GM18508 (cell line): ENCODE measurements around the gene THOC7.

ENCODE experiments used
- ATAC-seq: cut with Tn5 transposase; IDR thresholded peaks from one replicate; pipeline ENCODE4 v1.9.1; 2021; ENCODE audit warnings: moderate number of reproducible peaks; ENCODE audit not compliant: insufficient read depth, unreplicated experiment

THOC7 gene

DNA sequence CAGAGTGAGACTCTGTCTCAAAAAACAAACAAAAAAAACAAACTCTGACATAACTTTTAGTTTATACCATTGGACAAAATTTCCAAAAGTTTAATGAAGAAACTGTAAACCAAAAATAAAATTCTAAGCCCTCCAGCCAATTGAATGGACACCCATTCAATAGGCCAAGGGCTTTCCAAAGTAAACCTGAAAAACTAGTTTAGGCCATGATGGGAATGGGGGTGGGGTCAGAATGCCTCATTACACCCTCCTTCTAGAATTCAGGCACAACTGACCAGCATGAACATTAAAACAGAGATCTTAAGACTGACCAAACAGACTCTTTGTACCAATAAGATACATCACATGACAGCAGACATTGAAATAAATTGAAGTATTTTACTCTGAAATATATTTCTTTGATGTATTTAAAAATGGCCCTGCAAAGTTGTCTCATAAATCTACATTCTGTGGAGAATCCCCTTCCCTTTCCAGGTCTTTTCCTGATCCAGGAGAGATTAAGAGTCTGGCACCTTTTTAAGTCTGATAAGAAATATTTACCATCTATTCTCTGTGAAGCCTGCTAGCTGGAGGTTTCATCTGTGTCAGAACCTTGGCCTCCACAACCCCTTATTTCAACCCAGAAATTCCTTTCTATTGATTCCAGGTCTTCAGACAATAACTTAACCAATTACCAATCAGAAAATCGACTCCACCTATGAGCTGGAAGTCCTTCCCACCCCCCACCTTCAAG, 15.7 kb downstream of the THOC7 start:
- ATAC-seq, result no peak

DNA sequence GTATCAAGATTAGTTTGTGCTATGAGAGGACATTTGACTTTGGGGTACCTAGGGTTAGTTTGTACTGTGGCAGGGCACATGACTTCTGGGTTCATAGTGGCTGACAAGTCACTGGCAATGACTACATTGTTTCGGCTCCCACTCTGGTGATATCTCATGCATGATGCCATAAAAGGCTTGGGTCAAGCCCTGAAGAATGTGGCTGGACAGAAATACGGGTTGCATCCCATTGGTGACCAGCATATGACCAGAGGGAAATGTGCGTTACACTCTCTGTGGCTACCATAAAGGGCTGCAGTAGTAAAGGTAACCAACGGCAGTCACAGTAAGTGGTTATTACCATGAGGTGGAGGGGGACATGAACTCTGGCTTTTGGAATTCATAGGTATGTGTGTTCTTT, 18.4 kb downstream of the THOC7 start:
- no peak for ATAC-seq

- ATAC-seq, result no peak
These were observed 21.5 kb downstream of the THOC7 start for GRCh38 chr3:63842127-63842526.

- ATAC-seq, result no peak
These were observed 21.9 kb downstream of the THOC7 start for GRCh38 chr3:63841704-63842103.

- no peak for ATAC-seq
These were observed 31.2 kb downstream of the THOC7 start for GRCh38 chr3:63832395-63832794.

DNA sequence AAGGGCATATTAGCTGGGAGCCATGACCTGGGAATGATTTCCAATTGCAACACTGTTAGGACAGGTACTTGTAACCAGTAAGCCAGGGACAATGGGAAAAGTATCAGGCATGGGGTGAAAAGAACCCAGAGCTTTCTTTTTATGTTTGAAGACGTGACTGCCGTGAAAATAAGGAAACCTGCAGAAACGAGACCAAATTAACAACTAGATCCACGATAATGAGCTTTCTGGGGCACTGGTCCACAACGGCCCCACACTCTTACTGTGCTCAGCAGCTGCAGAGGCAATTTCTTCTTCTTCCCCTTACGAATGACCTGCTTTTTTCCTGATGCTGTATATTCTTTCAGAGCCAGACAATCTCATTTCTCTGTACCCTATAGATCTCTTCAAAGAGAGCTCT, 33.1 kb downstream of the THOC7 start:
- no peak for ATAC-seq

- no peak for ATAC-seq
These were observed 39.3 kb downstream of the THOC7 start for GRCh38 chr3:63824309-63824708.

DNA sequence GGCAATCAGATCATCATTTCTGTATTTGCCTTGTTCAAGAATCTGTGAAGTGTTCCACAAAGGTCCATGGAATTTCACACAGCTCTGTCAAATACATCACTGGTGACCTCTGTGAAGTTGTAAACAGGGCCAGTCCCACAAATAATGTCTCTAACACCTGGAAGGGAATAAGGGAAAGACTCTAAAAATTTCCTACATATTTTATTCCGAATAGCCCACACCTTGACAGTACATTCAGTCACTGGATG, 44.5 kb downstream of the THOC7 start, which contains the start of gene C3orf49:
C3orf49 (plus strand) TSS at position 149 of the 248 bp plus-strand sequence. CDS start 173 bp downstream, outside the sequence.
- no peak for ATAC-seq

DNA sequence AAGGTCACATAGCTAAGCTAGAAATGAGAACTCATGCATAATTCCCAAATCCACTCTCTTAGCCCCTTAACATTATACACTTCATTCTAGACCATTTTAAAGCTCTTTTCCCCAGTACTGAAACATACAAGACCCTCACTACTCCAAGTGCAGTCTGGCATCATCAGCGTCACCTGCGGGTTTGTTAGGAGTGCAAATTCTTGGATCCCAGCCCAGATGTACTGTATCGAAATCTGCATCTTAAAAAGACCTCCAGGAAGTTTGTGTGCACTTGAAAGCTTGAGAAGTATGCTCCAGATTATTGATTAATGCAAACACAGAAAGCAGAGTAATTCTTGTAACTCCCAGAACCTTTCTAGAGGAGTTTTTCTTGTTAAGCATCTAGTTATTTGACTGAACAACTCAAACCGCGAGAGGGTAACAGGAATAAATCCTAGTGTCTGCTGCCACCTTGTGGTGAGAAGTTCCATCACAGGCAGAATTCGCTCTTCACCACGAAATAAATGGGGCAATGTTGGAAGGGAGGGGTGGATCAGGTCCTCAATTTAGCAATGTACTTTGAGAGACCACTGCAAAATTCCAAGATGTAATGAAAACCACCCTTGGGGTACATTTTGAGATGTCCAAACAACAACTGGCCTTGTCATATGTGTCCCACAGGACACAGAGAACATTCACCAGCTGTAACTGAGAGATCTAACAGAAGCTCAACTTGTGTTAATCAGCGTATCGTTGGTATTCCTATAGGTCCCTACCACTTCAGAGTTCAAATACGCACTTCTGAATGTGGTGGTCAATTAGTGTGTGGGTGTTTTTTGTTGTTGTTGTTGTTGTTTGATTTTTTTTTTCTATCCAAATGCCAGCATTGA, 45.1 kb downstream of the THOC7 start:
- ATAC-seq, result no peak

DNA sequence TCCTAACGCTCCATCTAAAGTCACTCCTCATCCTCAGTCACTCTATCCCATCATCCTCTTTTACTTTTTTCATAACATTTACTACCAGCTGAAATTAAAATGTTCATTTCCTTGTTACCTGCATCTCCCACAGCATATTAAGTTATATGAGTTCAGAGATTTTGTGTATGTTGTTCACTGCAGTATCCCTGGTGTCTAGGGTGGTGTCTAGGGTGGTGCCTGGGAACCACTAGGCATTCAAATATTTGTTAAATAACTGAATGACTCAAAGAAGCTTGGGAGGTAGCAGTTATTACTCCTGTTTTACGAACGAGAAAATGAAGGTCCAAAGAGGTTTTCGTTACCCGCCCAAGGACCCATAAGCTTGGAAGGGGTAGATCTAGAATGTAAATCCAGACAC, 46.4 kb downstream of the THOC7 start:
- ATAC-seq, result no peak

DNA sequence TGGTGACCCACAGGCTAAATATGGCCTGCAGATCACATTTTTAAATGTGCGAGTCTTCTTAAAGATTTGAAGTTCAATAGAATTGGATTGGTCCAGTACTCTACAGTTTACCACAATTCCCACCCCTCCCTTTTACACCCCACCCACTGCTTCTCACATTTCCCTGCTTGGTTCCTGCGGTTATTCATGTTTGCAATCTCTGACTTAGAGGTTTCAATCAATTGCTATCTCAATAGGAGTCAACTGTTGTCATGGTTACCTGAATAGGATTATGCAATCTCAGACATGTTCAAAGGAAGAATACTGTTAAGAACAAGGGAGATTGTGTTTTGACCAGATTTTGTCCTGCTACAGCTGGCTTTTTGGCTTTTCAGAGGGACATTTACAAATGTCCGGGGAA, 49.4 kb downstream of the THOC7 start:
- ATAC-seq, result no peak

GRCh38 chr3:63809607-63810006, 54.0 kb downstream of the THOC7 start:
- ATAC-seq, result no peak

GRCh38 chr3:63808633-63809032, 55.0 kb downstream of the THOC7 start:
- ATAC-seq, result no peak

DNA sequence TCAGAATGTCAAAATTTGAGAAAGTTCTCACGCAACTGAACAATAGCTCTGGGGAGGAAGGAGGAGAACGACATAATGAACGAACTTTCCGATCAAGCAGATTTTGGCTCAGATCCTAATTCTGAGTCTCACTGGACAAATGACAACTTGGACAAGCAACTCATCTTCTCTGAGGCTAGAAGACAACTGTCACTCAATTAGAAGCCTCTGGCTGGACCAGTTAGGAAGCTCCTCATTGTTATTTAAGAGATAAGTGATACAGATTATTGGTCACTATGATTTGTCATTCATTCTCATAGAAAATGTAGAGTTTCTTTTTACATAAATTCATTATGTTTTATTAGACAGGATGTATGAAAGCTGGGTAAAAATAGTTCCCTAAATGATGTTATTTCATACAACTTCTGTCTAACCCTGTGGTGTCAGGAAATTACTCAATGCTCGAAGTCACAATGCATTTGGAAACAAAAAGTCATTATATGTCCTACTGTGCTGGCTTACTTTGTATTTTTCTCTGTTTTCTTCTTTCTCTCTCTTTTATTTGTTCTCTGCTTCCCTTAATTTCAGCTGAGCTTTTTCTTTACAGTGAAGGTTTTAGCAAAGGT, 55.5 kb downstream of the THOC7 start:
- no peak for ATAC-seq

DNA sequence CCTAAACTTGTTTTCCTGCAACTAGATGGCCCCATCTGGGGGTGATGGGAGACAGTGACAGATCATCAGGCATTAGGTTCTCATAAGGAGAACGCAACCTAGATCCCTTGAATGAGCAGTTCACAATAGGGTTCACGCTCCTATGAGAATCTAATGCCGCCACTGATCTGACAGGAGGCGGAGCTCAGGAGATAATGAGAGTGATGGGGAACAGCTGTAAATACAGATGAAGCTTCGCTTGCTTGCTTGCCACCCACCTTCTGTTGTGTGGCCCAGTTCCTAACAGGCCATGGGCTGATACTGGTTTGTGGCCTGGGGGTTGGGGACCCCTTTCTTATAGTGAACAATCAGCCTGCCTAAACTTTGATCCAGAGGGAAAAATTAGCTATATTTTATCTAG, 59.7 kb downstream of the THOC7 start:
- ATAC-seq, result no peak

DNA sequence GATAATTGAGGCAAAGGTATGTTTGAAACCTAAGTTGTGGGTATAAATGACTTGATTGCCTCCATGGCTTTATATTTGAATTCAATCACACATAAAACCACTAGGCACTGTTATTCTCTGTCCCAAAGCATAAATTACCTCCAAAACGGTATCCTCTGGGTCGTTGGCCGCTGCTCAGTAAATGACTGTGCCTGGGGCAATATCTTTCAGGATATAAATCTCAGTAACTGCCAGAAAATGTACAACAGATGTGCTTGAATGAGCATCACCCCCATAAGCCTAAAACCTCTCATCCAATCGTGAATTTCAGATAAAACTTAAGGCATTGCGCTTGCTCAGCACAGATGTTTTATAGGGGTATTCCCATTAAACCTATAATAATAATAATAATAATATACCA, 63.5 kb downstream of the THOC7 start:
- ATAC-seq, result no peak

DNA sequence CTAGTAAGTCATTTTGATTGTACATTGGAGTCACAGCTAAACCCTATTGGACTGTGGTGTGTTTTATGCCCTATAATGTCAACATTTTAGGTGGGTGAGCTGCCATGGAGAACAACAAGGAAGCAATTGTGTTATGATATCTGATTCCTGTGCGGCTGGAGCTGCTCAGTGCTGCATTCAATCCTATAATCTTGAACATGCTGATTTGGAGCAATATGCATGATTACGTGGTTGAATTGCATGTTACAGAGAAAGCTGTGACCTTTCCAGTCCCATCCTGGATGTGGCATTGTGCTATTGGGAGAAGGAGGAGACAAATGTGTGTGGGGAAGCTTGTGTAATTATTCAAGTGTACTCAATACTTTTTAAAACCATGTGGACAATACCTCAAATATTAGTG, 64.7 kb downstream of the THOC7 start:
- no peak for ATAC-seq

GRCh38 chr3:63798544-63798943, 65.1 kb downstream of the THOC7 start:
- ATAC-seq, result no peak

GRCh38 chr3:63795438-63795837, 68.2 kb downstream of the THOC7 start:
- no peak for ATAC-seq

DNA sequence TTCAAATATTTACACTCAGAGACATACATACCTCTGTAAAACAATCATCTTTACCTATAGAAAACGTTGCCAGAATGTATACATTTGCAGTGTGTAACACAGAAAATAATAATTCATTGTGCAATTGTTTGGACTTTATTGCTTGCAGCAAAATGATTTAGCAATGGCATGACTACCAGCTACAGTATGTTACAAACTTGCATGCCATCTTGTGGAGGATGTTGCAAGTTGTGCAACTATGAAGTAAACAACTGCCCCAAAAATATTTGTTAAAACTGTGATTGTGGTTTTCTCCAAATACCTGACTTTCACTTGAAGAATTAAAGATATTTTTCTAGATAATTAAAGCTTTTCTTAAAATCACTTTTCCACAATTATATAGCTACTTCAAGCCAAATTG, 71.6 kb downstream of the THOC7 start:
- no peak for ATAC-seq
